ENCODE data around the gene NDUFA11. TPM values are rescaled to one million over a fixed set of nuclear protein-coding genes. Genes with fewer than 3 reads are reported as not detected.
"Not testable (repeated sequence)": the region's sequence is repeated elsewhere in the genome, so short reads cannot be mapped to it uniquely, and the experiment has no call there.

NDUFA11 gene
- total and polyA plus RNA-seq, 2 donors (not counting 1 experiment from before 2014, with no cell fraction given) = 115 to 276 TPM

GRCh38 chr19:5847846-5848245 is 55.7 kb downstream of the NDUFA11 start:
- intact Hi-C loops (cut with micrococcal nuclease); DNase-seq; H3K27ac ChIP-seq (ENCODE audit: low read length in 2 of 2); H4K20me1 ChIP-seq (ENCODE audit: control insufficient read depth, insufficient read depth, low read length, poor library complexity, severe bottlenecking); H3K9ac ChIP-seq (ENCODE audit: low read length); POLR2A ChIA-PET; ATAC-seq (ENCODE audit: low read depth); CTCF ChIA-PET; H3K4me1 Mint-ChIP-seq; H3K27me3 ChIP-seq (replicated peaks in 1 of 4; ENCODE audit: control extremely low read depth in 1 of 4, control insufficient read depth in 3 of 4, insufficient read depth in 4 of 4, low read length in 3 of 4); H3K9me3 ChIP-seq (ENCODE audit: control extremely low read depth in 1 of 3, control insufficient read depth in 2 of 3, insufficient read depth in 1 of 3, low read length in 2 of 3); H3K4me2 ChIP-seq (replicated peaks; ENCODE audit: low read depth, low read length, poor library complexity, severe bottlenecking); H3K4me1 ChIP-seq (ENCODE audit: control insufficient read depth in 2 of 2, insufficient read depth in 2 of 2, low read length in 2 of 2); H3K27ac Mint-ChIP-seq; H3K79me2 ChIP-seq (ENCODE audit: control insufficient read depth, insufficient read depth, low read length); H2AFZ ChIP-seq (ENCODE audit: insufficient read depth, low read depth, low read length, poor library complexity, severe bottlenecking); H3K9me3 Mint-ChIP-seq (ENCODE audit: insufficient read depth); H3K4me3 Mint-ChIP-seq; H3K27me3 Mint-ChIP-seq; H3K4me3 ChIP-seq (ENCODE audit: control extremely low read depth in 1 of 5, extremely low read depth in 1 of 5, insufficient read depth in 1 of 5, low read depth in 2 of 5, low read length in 4 of 5); H3K36me3 ChIP-seq (replicated peaks in 1 of 2; ENCODE audit: control extremely low read depth in 1 of 2, control insufficient read depth in 1 of 2, extremely low read depth in 1 of 2, insufficient read depth in 2 of 2, low read length in 1 of 2): not testable (repeated sequence)
- WGBS (ENCODE audit: insufficient coverage) = 90% methylated on average over 10 of the region's 10 CpGs

Other genes starting within 250 kb of the NDUFA11 start
- 30.8 and 34.5 TPM in 2 replicates for gene MICOS13, start 223.3 kb downstream of the NDUFA11 start, total RNA-seq
- 29.8 and 41.9 TPM in 2 replicates for gene MICOS13, start 223.3 kb downstream of the NDUFA11 start, polyA plus RNA-seq
- 1.4 and 1.8 TPM in 2 replicates for gene HSD11B1L, start 222.8 kb downstream of the NDUFA11 start, total RNA-seq
- 4.5 and 4.6 TPM in 2 replicates for gene HSD11B1L, start 222.8 kb downstream of the NDUFA11 start, polyA plus RNA-seq
- gene RPL36, start 213.5 kb downstream of the NDUFA11 start, total RNA-seq = 895 and 983 TPM in 2 replicates
- 551 and 899 TPM in 2 replicates for gene RPL36, start 213.5 kb downstream of the NDUFA11 start, polyA plus RNA-seq
- 67.2 and 70.3 TPM in 2 replicates for gene LONP1, start 183.6 kb downstream of the NDUFA11 start, total RNA-seq
- gene LONP1, start 183.6 kb downstream of the NDUFA11 start, polyA plus RNA-seq = 60.1 and 65.6 TPM in 2 replicates
- not detected in 2 replicates for gene CATSPERD, start 183.2 kb downstream of the NDUFA11 start, total RNA-seq
- not detected in 2 replicates for gene CATSPERD, start 183.2 kb downstream of the NDUFA11 start, polyA plus RNA-seq
- gene PRR22, start 119.0 kb downstream of the NDUFA11 start, total RNA-seq = 5.4 and 5.6 TPM in 2 replicates
- 3.4 and 4.1 TPM in 2 replicates for gene PRR22, start 119.0 kb downstream of the NDUFA11 start, polyA plus RNA-seq
- 79.0 and 84.6 TPM in 2 replicates for gene DUS3L, start 112.6 kb downstream of the NDUFA11 start, total RNA-seq
- 118 and 202 TPM in 2 replicates for gene DUS3L, start 112.6 kb downstream of the NDUFA11 start, polyA plus RNA-seq
- gene NRTN, start 98.7 kb downstream of the NDUFA11 start, total RNA-seq = 0.36 TPM in 1 of 2 replicates, not detected in the other
- 0.27 and 2.2 TPM in 2 replicates for gene NRTN, start 98.7 kb downstream of the NDUFA11 start, polyA plus RNA-seq
- not detected in 2 replicates for gene FUT6, start 64.1 kb downstream of the NDUFA11 start, total RNA-seq
- gene FUT6, start 64.1 kb downstream of the NDUFA11 start, polyA plus RNA-seq = 0.03 TPM in 1 of 2 replicates, not detected in the other
- gene FUT3, start 52.3 kb downstream of the NDUFA11 start, total RNA-seq = not detected in 2 replicates
- gene FUT3, start 52.3 kb downstream of the NDUFA11 start, polyA plus RNA-seq = not detected in 2 replicates
- 0.27 TPM in 1 of 2 replicates, not detected in the other for gene FUT5, start 33.2 kb downstream of the NDUFA11 start, total RNA-seq
- 0.56 TPM in 1 of 2 replicates, not detected in the other for gene FUT5, start 33.2 kb downstream of the NDUFA11 start, polyA plus RNA-seq
- 27.1 and 27.8 TPM in 2 replicates for gene VMAC, start 1.1 kb upstream of the NDUFA11 start, total RNA-seq
- gene VMAC, start 1.1 kb upstream of the NDUFA11 start, polyA plus RNA-seq = 27.2 and 27.7 TPM in 2 replicates
- 40.0 and 46.5 TPM in 2 replicates for gene CAPS, start 10.5 kb upstream of the NDUFA11 start, total RNA-seq
- 58.4 and 65.7 TPM in 2 replicates for gene CAPS, start 10.5 kb upstream of the NDUFA11 start, polyA plus RNA-seq
- gene RANBP3, start 74.3 kb upstream of the NDUFA11 start, total RNA-seq = 90.0 and 91.7 TPM in 2 replicates
- 74.5 and 86.7 TPM in 2 replicates for gene RANBP3, start 74.3 kb upstream of the NDUFA11 start, polyA plus RNA-seq
- 6.5 and 8.6 TPM in 2 replicates for gene RFX2, start 206.7 kb upstream of the NDUFA11 start, total RNA-seq
- 2.4 and 7.1 TPM in 2 replicates for gene RFX2, start 206.7 kb upstream of the NDUFA11 start, polyA plus RNA-seq
- gene ACSBG2, start 231.9 kb upstream of the NDUFA11 start, total RNA-seq = not detected in 2 replicates
- not detected in 2 replicates for gene ACSBG2, start 231.9 kb upstream of the NDUFA11 start, polyA plus RNA-seq

Data from B cell (primary cell).